Measurements from ENCODE around the gene R3HDM1. TPM values are rescaled to one million over a fixed set of nuclear protein-coding genes. Genes with fewer than 3 reads are reported as not detected.

Gene R3HDM1
- total and polyA plus RNA-seq, 3 donors from 2014 or later, result 50.7 to 106 (median 82.1) TPM

DNA sequence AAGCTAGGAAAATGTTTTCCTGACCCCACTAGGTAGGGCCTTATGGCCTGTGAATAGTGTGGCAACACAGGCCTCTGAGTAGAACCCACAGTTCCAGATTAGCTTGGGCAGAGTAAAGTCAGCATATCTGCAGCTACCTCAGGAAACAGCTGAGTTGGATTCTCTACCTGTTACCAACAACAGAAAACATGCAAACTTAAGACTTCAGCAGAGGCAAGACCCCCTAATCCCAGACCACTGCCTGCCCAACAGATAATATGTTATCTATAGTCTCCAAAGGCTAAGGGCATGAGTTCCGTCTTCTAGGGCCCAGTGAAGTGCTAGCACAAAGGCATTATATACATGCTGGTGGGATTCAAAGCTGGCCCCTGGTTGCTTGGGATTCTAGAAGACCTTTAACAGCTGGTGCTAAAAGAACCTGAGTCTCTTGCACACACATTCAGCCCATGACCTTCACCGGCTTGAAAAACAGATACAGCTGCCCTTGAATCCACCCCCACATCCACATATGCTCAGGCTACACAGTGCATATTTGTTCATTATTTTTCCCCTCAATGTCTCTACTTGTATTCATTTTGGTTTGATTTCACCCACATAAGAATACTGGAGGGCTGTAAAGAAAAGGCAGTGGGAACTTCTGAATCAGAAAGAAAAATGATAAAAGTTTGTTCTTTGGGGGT is 196.9 kb downstream of the R3HDM1 start:
- intact Hi-C loops (cut with DNase I; ENCODE audit: low total_unique reads), result no loop called here
- DNase-seq, result no peak
- no peaks in the 10 kb centered on the region for H3K36me3 ChIP-seq (ENCODE audit: low read depth, missing control alignments)
- no peaks in the 10 kb centered on the region for H3K4me1 ChIP-seq
- no peak overlapping the region for H3K27ac ChIP-seq
- H3K4me3 ChIP-seq, result no peak overlapping the region
- H3K27me3 ChIP-seq, result no peaks in the 10 kb centered on the region
- H3K9me3 ChIP-seq, result no peaks in the 10 kb centered on the region
- 46 to 52% methylated on average over 2 of the region's 2 CpGs for WGBS, 2 donors
- TF ChIP-seq, protein P1, sequence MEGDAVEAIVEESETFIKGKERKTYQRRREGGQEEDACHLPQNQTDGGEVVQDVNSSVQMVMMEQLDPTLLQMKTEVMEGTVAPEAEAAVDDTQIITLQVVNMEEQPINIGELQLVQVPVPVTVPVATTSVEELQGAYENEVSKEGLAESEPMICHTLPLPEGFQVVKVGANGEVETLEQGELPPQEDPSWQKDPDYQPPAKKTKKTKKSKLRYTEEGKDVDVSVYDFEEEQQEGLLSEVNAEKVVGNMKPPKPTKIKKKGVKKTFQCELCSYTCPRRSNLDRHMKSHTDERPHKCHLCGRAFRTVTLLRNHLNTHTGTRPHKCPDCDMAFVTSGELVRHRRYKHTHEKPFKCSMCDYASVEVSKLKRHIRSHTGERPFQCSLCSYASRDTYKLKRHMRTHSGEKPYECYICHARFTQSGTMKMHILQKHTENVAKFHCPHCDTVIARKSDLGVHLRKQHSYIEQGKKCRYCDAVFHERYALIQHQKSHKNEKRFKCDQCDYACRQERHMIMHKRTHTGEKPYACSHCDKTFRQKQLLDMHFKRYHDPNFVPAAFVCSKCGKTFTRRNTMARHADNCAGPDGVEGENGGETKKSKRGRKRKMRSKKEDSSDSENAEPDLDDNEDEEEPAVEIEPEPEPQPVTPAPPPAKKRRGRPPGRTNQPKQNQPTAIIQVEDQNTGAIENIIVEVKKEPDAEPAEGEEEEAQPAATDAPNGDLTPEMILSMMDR (IDR thresholded peaks at IDR 0.05), result no peak
- no peak for TF ChIP-seq POLR2A (IDR thresholded peaks at IDR 0.05)

DNA sequence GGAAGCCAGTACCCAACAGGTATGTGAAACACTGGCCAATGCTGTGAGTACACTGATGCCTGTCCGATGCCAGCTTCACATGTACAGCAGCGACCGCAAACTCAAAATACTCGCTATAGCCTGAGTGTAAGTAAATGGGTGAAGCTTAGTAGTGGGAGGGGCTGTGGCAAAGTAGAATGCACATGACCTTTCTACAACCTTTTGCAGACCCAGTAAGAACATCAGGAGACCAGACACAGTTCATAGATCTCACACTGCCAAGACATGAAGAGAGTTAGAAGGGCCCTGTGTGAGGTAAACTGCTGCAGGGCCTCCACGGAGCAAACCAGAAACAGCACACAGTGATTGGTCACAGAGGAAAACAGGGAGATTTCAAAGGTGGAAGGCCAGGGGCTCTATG is 201.3 kb downstream of the R3HDM1 start:
- WGBS, 2 donors, result 95 to 96% methylated on average over 5 of the region's 5 CpGs

DNA sequence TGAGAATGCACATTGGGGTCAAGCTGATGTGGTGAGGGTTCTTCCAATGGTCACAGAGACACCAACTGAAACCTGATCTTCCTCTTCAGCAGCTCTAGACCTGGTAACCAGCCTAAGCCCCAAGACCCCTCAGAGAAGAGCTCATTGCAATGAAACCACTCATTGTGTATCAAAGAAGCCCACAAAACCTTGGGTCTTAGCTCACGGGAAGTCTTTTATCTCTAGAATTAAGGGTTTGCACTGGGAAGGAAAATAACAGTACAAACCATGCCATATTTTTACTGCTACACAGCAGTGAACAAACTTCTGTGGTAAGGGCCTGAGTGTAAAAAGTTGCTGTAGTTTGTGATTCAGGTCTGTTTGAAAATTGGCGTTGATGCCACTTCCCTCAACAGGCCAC is 201.8 kb downstream of the R3HDM1 start:
- H3K9me3 ChIP-seq, result no peaks in the 10 kb centered on the region
- H3K27me3 ChIP-seq, result no peaks in the 10 kb centered on the region
- 91 to 96% methylated on average over 2 of the region's 2 CpGs for WGBS, 2 donors
- no peak overlapping the region for H3K4me3 ChIP-seq
- no peak for TF ChIP-seq POLR2A (IDR thresholded peaks at IDR 0.05)
- TF ChIP-seq, protein P1 (IDR thresholded peaks at IDR 0.05), result no peak
- no peak for DNase-seq
- H3K36me3 ChIP-seq (ENCODE audit: low read depth, missing control alignments), result no peaks in the 10 kb centered on the region
- no peak overlapping the region for H3K27ac ChIP-seq
- intact Hi-C loops (cut with DNase I; ENCODE audit: low total_unique reads), result no loop called here
- H3K4me1 ChIP-seq, result no peaks in the 10 kb centered on the region

More for the DNA sequence above, 201.3 kb downstream of the R3HDM1 start:
- no peaks in the 10 kb centered on the region for H3K27me3 ChIP-seq
- no peaks in the 10 kb centered on the region for H3K4me1 ChIP-seq
- H3K27ac ChIP-seq, result no peak overlapping the region
- no peak overlapping the region for H3K4me3 ChIP-seq
- H3K9me3 ChIP-seq, result no peaks in the 10 kb centered on the region
- DNase-seq, result no peak
- H3K36me3 ChIP-seq (ENCODE audit: low read depth, missing control alignments), result no peaks in the 10 kb centered on the region
- intact Hi-C loops (cut with DNase I; ENCODE audit: low total_unique reads), result no loop called here
- TF ChIP-seq POLR2A (IDR thresholded peaks at IDR 0.05), result no peak
- TF ChIP-seq, protein P1 (IDR thresholded peaks at IDR 0.05), result no peak

DNA sequence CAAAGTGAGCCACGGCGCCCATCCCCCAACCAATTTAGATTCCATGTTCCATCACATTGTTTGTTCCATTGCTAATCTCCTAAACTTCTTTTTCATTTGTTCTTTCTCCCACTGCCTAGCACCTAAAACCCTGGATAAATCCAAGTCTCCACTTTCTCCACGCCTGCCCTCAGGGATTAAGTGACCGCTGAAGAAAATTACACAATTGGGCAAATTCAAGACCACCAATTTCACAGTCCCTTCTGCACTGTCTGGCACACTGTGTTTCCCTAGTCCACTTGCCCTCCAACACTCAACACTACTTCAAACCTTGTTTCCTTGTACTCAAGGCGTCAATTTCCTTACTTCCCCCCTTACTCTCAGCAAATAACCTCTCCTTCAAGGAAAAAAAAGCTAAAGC is 205.3 kb downstream of the R3HDM1 start:
- H3K27ac ChIP-seq, result no peak overlapping the region
- no peaks in the 10 kb centered on the region for H3K27me3 ChIP-seq
- intact Hi-C loops (cut with DNase I; ENCODE audit: low total_unique reads), result no loop called here
- WGBS, 2 donors, result 94 to 96% methylated on average over 5 of the region's 5 CpGs
- H3K9me3 ChIP-seq, result no peaks in the 10 kb centered on the region
- DNase-seq, result no peak
- H3K4me3 ChIP-seq, result no peak overlapping the region
- no peaks in the 10 kb centered on the region for H3K4me1 ChIP-seq
- no peaks in the 10 kb centered on the region for H3K36me3 ChIP-seq (ENCODE audit: low read depth, missing control alignments)
- TF ChIP-seq POLR2A (IDR thresholded peaks at IDR 0.05), result no peak
- TF ChIP-seq, protein P1 (IDR thresholded peaks at IDR 0.05), result no peak

DNA sequence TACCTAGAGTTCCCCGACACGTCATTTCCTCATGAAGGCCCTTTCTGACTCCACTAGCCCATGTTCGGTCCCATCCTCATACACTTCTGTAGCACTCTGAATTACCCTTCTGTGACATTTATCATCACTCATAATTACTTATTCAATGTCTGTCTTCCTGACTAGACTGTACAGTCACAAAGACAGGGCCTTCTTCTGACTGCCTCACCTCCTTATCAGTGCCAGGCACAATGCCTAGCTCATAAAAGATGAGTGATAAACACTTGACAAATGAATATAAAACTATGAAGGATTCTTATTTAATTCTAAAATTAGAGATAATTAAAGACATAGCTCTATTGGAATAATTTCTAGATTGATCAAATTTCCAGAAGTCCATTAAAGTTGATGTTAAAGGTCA is 208.9 kb downstream of the R3HDM1 start:
- 89 to 93% methylated on average over 3 of the region's 3 CpGs for WGBS, 2 donors
- H3K27me3 ChIP-seq, result no peaks in the 10 kb centered on the region
- TF ChIP-seq, protein P1 (IDR thresholded peaks at IDR 0.05), result no peak
- TF ChIP-seq POLR2A (IDR thresholded peaks at IDR 0.05), result no peak
- no peak overlapping the region for H3K27ac ChIP-seq
- H3K4me3 ChIP-seq, result peak overlapping the region in 1 of 2 donors; percentile 97
- H3K9me3 ChIP-seq, result no peaks in the 10 kb centered on the region
- DNase-seq, result no peak
- H3K4me1 ChIP-seq, result peaks cover 10% of the 10 kb centered on the region
- no peaks in the 10 kb centered on the region for H3K36me3 ChIP-seq (ENCODE audit: low read depth, missing control alignments)
- intact Hi-C loops (cut with DNase I; ENCODE audit: low total_unique reads), result no loop called here
